Stimulated activated CD8-positive, alpha-beta memory T cell treated with anti-CD3 and anti-CD28 coated beads, Interleukin-4, amount 100 ng/mL, for 48 hours (primary cell): ENCODE data around the gene NT5C3A.
"Not testable (repeated sequence)": the region's sequence is repeated elsewhere in the genome, so short reads cannot be mapped to it uniquely, and the experiment has no call there.

ENCODE experiments used
- DNase-seq: peaks from one replicate; pipeline ENCODE4 v3.0.0-alpha.2; 2020

NT5C3A gene

GRCh38 chr7:32966489-32967267, 95.9 kb downstream of the NT5C3A start:
- not testable (repeated sequence) for DNase-seq

DNA sequence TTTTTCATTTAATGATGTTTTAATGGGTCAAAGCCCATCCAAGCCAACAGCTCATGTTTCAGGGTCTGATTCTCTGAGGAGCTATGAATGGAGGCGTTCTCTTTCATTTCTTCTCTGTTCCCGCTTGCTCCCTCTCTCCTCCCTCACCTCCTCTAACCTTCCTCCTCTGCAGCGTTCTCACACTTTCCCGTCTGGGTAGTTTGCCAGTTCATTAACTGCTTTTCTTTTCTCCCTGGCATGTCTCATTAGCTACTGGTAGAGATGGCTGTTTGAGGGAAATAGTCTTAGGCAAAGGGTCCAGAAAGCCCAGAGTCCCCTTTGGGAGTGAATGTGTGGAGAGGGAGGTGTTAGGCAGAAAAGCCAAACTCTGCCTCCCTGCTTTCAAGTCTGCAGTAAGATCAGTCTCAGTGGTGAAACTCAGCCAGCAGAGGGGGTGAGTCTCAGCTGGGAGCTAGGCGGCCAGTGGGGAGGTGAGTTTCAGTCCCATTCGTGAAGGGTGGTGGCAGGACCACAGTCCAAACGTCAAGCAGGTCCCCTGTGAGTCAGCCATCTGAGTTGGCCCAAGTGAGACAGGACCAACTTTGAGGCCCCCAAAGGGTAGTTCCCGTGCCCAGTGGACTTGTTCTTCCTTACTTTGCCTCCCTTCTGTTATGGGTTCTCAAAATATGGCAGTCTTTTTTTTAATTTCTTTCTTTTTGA, 98.0 kb downstream of the NT5C3A start:
- DNase-seq, result not testable (repeated sequence)
